OCI-LY7 (cell line): ENCODE results near the gene MED14. TPM values are rescaled to one million over a fixed set of nuclear protein-coding genes. Genes with fewer than 3 reads are reported as not detected.

Experiments
- BruUV-seq: library from RNA; stranded (reverse); fragments of 400-500 nt; replicated peaks from 2 replicates; lab custom pipeline; 2021; lab: Mats Ljungman, UMichigan
- CTCF ChIA-PET: fragments of 300-600 bp; sonication (Branson Sonifier 250); formaldehyde crosslinking; loops from one replicate; lab custom pipeline; 2022; ENCODE audit warnings: antibody characterized with exemption; ENCODE audit not compliant: unreplicated experiment; lab: Charles Lee
- POLR2A ChIA-PET: fragments of 300-600 bp; sonication (Branson Sonifier 250); formaldehyde crosslinking; loops from one replicate; lab custom pipeline; 2022; ENCODE audit warnings: antibody characterized with exemption; lab: Charles Lee
- DNase-seq: peaks from one replicate; pipeline ENCODE4 v3.0.0-alpha.2; 2015; ENCODE audit warnings: low spot score
- H2AFZ ChIP-seq: fragments of 200-600 bp; sonication (generic), shearing (Covaris generic); 2 replicates; pipeline ENCODE4 v1.6.1; 2014; ENCODE audit warnings: mild to moderate bottlenecking, antibody characterized with exemption, low read length, moderate library complexity
- H3K27ac ChIP-seq: fragments of 200-600 bp; sonication (generic); 2 replicates; pipeline ENCODE4 v1.5.1; 2014; ENCODE audit warnings: mixed run types, low read depth, mild to moderate bottlenecking, moderate library complexity, low read length, inconsistent platforms; ENCODE audit not compliant: poor library complexity, severe bottlenecking
- H3K36me3 ChIP-seq: fragments of 200-600 bp; sonication (generic); 2 replicates; pipeline ENCODE4 v1.6.1; 2014; ENCODE audit warnings: mild to moderate bottlenecking, antibody characterized with exemption, low read length, moderate library complexity, mixed read lengths; ENCODE audit not compliant: insufficient read depth
- H3K4me1 ChIP-seq: fragments of 200-600 bp; sonication (generic); 2 replicates; pipeline ENCODE4 v1.5.1; 2014; ENCODE audit warnings: mild to moderate bottlenecking, low read length; ENCODE audit not compliant: insufficient read depth, poor library complexity, severe bottlenecking
- H3K4me2 ChIP-seq: fragments of 200-600 bp; sonication (generic); 2 replicates; pipeline ENCODE4 v1.6.1; 2014; ENCODE audit warnings: mild to moderate bottlenecking, low read length
- H3K4me3 ChIP-seq: fragments of 200-600 bp; sonication (generic); 2 replicates; pipeline ENCODE4 v1.5.1; 2014; ENCODE audit warnings: mild to moderate bottlenecking, low read depth, low read length; ENCODE audit not compliant: poor library complexity, severe bottlenecking
- H3K79me2 ChIP-seq: fragments of 200-600 bp; sonication (generic); 2 replicates; pipeline ENCODE4 v1.6.1; 2016; ENCODE audit warnings: low read depth, mild to moderate bottlenecking, low read length, moderate library complexity, mixed read lengths; ENCODE audit not compliant: insufficient read depth
- H3K9me2 ChIP-seq: fragments of 200-600 bp; sonication (generic); 2 replicates; pipeline ENCODE4 v1.6.1; 2016; ENCODE audit warnings: mild to moderate bottlenecking, low read length, mixed read lengths; ENCODE audit not compliant: insufficient read depth
- H3K9me3 ChIP-seq: fragments of 200-600 bp; sonication (generic); 2 replicates; pipeline ENCODE4 v1.6.1; 2014; ENCODE audit warnings: mild to moderate bottlenecking, mixed run types, low read length, mixed read lengths
- H4K20me1 ChIP-seq: fragments of 200-600 bp; sonication (generic); 2 replicates; pipeline ENCODE4 v1.6.1; 2014; ENCODE audit warnings: mild to moderate bottlenecking, antibody characterized with exemption, low read length, moderate library complexity, mixed read lengths; ENCODE audit not compliant: insufficient read depth
- CTCF ChIP-seq: fragments of 200-600 bp; sonication (generic); conservative IDR thresholded peaks from 2 replicates; pipeline ENCODE4 v1.5.1; 2014; ENCODE audit warnings: mild to moderate bottlenecking, antibody characterized with exemption, low read length, moderate library complexity, mixed read lengths
- EZH2phosphoT487 ChIP-seq: fragments of 200-600 bp; sonication (generic); IDR thresholded peaks from 2 replicates; pipeline ENCODE4 v1.6.1; 2018; ENCODE audit warnings: low read depth, borderline replicate concordance, mild to moderate bottlenecking, mixed run types, antibody characterized with exemption, low read length, moderate library complexity, mixed read lengths
- intact Hi-C: fragments of 100-400 bp; cut with micrococcal nuclease; formaldehyde crosslinking; loops from one replicate; pipeline ENCODE4 v1.10.0; 2022; ENCODE audit not compliant: unreplicated experiment
- total RNA-seq, 2 experiments: library from RNA; depleted of rRNA in 1 of 2; stranded (reverse); fragments of >200 nt in 1 of 2; shearing (Covaris generic) in 1 of 2; gene quantifications; 2 replicates each; pipeline ENCODE4 v1.2.3, GENCODE V29; 2014 to 2022

MED14 gene
- total RNA-seq, 2 experiments from 2014 or later = 28.1 to 57.0 TPM

GRCh38 chrX:40607381-40607780 is 128.0 kb downstream of the MED14 start:
- no peaks in the 10 kb centered on the region for H4K20me1 ChIP-seq
- H3K4me3 ChIP-seq = no peak overlapping the region
- H3K79me2 ChIP-seq = no peaks in the 10 kb centered on the region
- BruUV-seq = no TSS peak
- no peak for DNase-seq
- no peak for TF ChIP-seq EZH2phosphoT487
- no peak for TF ChIP-seq CTCF
- no peaks in the 10 kb centered on the region for H3K9me2 ChIP-seq
- ChIA-PET POLR2A (no interaction called here), CTCF (no interaction called here)
- no peaks in the 10 kb centered on the region for H3K4me1 ChIP-seq
- no peaks in the 10 kb centered on the region for H3K9me3 ChIP-seq
- peaks cover 3% of the 10 kb centered on the region; the same call in 1 of the 2 replicates for H3K36me3 ChIP-seq
- no peak overlapping the region for H3K27ac ChIP-seq
- H3K4me2 ChIP-seq = no peak overlapping the region
- intact Hi-C loops = no loop called here
- no peak overlapping the region for H2AFZ ChIP-seq

- no peak overlapping the region for H3K4me2 ChIP-seq
- no TSS peak for BruUV-seq
- H3K36me3 ChIP-seq = peaks cover 31% of the 10 kb centered on the region
- H4K20me1 ChIP-seq = no peaks in the 10 kb centered on the region
- no peak overlapping the region for H3K4me3 ChIP-seq
- H3K79me2 ChIP-seq = no peaks in the 10 kb centered on the region
- no peak for DNase-seq
- no peak for TF ChIP-seq CTCF
- TF ChIP-seq EZH2phosphoT487 = no peak
- ChIA-PET CTCF (no interaction called here), POLR2A (interaction anchor here (1.0 kb wide), 1 partner anchor 48 kb away, joined by 3 read pairs; no protein-coding TSS in a partner anchor)
- no peaks in the 10 kb centered on the region for H3K4me1 ChIP-seq
- intact Hi-C loops = no loop called here
- H2AFZ ChIP-seq = no peak overlapping the region
- H3K27ac ChIP-seq = no peak overlapping the region
- no peaks in the 10 kb centered on the region for H3K9me2 ChIP-seq
- no peaks in the 10 kb centered on the region for H3K9me3 ChIP-seq
These were observed 131.9 kb downstream of the MED14 start for GRCh38 chrX:40603446-40603845.

Other genes with a start within 250 kb of the MED14 start
- 20.6 and 28.2 TPM in 2 replicates for gene ATP6AP2, start 154.6 kb downstream of the MED14 start, total RNA-seq (2014; rRNA removed; shearing (Covaris generic))
- 34.9 and 40.4 TPM in 2 replicates for gene ATP6AP2, start 154.6 kb downstream of the MED14 start, total RNA-seq (2022)
- not detected in 2 replicates for gene MPC1L, start 112.1 kb downstream of the MED14 start, total RNA-seq (2014; rRNA removed; shearing (Covaris generic))
- not detected in 2 replicates for gene MPC1L, start 112.1 kb downstream of the MED14 start, total RNA-seq (2022)
- 12.9 and 13.6 TPM in 2 replicates for gene CXorf38, start 88.0 kb downstream of the MED14 start, total RNA-seq (2014; rRNA removed; shearing (Covaris generic))
- 15.9 and 18.7 TPM in 2 replicates for gene CXorf38, start 88.0 kb downstream of the MED14 start, total RNA-seq (2022)